Measurements from ENCODE around the gene ZNF385A.

DNA sequence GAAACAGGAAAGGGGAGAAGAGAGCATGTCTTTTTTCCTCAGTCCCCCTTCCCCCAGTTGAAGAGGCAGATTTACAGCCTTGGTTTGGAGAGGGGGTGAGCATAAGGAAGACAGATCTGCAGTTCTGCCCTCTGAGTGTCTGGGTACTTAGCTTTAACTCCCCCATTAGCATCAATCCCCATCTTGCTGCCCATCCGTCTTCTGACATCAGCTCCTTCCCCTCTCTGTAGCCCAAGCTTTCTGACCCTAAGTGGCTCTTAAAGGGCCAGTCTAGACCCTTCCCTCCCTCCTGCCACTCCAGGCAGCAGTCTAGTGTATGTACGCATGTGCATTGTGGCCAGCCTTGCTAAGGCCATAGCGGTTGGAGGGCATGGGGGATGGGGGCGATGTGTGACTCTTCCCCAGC lies 27.6 kb downstream of the ZNF385A start:
- TF ChIP-seq EZH2phosphoT487 (IDR thresholded peaks at IDR 0.05; ENCODE audit: borderline replicate concordance, low read length), result no peak
- TF ChIP-seq, protein P1, sequence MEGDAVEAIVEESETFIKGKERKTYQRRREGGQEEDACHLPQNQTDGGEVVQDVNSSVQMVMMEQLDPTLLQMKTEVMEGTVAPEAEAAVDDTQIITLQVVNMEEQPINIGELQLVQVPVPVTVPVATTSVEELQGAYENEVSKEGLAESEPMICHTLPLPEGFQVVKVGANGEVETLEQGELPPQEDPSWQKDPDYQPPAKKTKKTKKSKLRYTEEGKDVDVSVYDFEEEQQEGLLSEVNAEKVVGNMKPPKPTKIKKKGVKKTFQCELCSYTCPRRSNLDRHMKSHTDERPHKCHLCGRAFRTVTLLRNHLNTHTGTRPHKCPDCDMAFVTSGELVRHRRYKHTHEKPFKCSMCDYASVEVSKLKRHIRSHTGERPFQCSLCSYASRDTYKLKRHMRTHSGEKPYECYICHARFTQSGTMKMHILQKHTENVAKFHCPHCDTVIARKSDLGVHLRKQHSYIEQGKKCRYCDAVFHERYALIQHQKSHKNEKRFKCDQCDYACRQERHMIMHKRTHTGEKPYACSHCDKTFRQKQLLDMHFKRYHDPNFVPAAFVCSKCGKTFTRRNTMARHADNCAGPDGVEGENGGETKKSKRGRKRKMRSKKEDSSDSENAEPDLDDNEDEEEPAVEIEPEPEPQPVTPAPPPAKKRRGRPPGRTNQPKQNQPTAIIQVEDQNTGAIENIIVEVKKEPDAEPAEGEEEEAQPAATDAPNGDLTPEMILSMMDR (IDR thresholded peaks at IDR 0.05; ENCODE audit: low read depth, low read length, poor library complexity, severe bottlenecking), result no peak

All from DOHH2 (cell line).